ENCODE results near the gene WDR37. TPM values are rescaled to one million over a fixed set of nuclear protein-coding genes. Genes with fewer than 3 reads are reported as not detected.

The WDR37 gene
- total and polyA plus RNA-seq, 12 donors: 15.8 to 32.7 (median 23.3) TPM

DNA sequence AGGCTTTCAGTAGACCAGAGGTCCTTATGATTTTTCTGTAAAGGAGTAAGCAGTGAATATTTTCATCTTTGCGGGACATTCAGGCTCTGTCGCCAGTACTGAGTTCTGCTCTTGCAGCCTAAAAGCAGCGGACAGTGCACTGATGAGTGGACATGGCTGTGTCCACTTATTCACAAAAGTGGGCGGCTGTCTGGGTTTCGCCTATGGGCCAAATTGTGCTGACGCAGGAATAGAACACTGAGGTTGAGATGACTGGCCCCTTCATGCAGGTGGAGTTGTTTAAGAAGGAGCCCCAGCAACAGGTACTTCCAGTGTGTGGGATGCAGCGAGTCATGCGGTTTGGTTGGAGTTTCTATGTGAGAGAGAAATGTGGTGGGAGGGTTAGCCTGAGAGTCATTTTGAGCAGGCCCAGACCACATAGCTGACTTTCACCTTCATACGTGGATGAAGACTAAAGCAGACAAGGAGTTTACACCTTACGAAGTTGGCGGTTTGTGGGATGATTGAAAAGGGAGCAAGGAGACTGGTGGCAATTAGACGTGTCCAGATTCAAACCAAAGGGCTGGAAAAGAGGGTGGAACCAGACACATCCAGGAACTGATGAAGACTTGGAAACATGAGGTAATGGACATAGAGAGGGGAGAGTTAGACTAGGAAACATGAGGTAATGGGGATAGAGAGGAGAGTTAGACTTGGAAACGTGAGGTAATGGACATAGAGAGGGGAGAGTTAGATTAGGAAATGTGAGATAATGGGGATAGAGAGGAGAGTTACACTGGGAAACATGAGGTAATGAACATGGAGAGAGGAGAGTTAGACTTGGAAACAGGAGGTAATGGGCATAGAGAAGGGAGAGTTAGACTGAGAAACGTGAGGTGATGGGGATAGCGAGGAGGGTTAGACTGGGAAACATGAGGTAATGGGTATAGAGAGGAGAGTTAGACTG is 38.2 kb downstream of the WDR37 start:
- Histone ChIP-seq H3K9me3 (replicated peaks in 1 of 3) (no peaks in the 10 kb centered on the region), H3K27me3 (no peaks in the 10 kb centered on the region), H3K36me3 (replicated peaks in 1 of 2) (peaks cover 0 to 81% of the 10 kb centered on the region in 2 donors), H3K4me3 (no peak overlapping the region), H3K4me1 (replicated peaks in 1 of 2) (no peaks in the 10 kb centered on the region), H3K27ac (no peak overlapping the region)
- WGBS, 4 donors: 95 to 97% (median 96%) methylated on average over 14 to 15 of the region's 15 CpGs
- peak in 1 of 7 donors; percentile 37 for DNase-seq
- TF ChIP-seq CTCF (IDR thresholded peaks at IDR 0.05): no peak
- TF ChIP-seq POLR2A (IDR thresholded peaks at IDR 0.05): no peak
- intact Hi-C loops (cut with DNase I): no loop called here

DNA sequence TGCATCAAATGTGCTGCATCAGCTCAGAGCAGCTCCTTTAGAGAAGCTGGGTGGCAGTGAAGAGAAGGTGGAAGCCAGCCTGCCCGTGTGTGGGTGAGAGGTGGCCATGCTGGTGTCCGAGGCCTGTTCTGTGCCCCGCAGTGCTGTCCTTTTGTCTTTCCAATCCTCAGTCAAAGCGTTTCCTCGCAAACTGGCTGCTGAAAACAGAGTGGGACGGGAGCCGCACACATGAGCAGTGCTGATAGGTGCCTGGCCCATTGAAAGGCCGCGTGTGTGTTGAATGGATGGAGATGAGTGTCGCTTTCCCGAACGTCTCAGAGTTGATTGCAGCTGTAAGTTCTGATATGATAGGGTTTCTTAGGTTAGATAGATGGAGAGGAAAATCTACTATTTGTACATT is 39.3 kb downstream of the WDR37 start:
- no peak overlapping the region for H3K4me3 ChIP-seq
- TF ChIP-seq CTCF (IDR thresholded peaks at IDR 0.05) (no peak), POLR2A (IDR thresholded peaks at IDR 0.05) (no peak)

GRCh38 chr10:1096287-1096889 is 40.2 kb downstream of the WDR37 start:
- Histone ChIP-seq H3K4me3 (no peak overlapping the region), H3K36me3 (replicated peaks in 1 of 2) (peaks cover 0 to 75% of the 10 kb centered on the region in 2 donors), H3K27ac (no peak overlapping the region), H3K4me1 (replicated peaks in 1 of 2) (no peaks in the 10 kb centered on the region), H3K9me3 (replicated peaks in 1 of 3) (no peaks in the 10 kb centered on the region), H3K27me3 (no peaks in the 10 kb centered on the region)
- 92 to 96% (median 94%) methylated on average over 27 of the region's 27 CpGs for WGBS, 4 donors
- peak in 1 of 7 donors; percentile 45 for DNase-seq
- intact Hi-C loops (cut with DNase I): no loop called here
- TF ChIP-seq POLR2A (IDR thresholded peaks at IDR 0.05): no peak
- no peak for TF ChIP-seq CTCF (IDR thresholded peaks at IDR 0.05)

More for the DNA sequence above, 39.3 kb downstream of the WDR37 start:
- no peaks in the 10 kb centered on the region for H3K27me3 ChIP-seq
- 88 to 95% (median 92%) methylated on average over 12 of the region's 12 CpGs for WGBS, 4 donors
- H3K27ac ChIP-seq: no peak overlapping the region
- no peaks in the 10 kb centered on the region for H3K4me1 ChIP-seq (replicated peaks in 1 of 2)
- DNase-seq: peak in 1 of 7 donors; percentile 43
- intact Hi-C loops (cut with DNase I): no loop called here
- peaks cover 0 to 75% of the 10 kb centered on the region in 2 donors for H3K36me3 ChIP-seq (replicated peaks in 1 of 2)
- no peaks in the 10 kb centered on the region for H3K9me3 ChIP-seq (replicated peaks in 1 of 3)

GRCh38 chr10:1097436-1097835 is 41.3 kb downstream of the WDR37 start:
- TF ChIP-seq POLR2A (IDR thresholded peaks at IDR 0.05): no peak
- TF ChIP-seq CTCF (IDR thresholded peaks at IDR 0.05): no peak
- intact Hi-C loops (cut with DNase I): no loop called here
- H3K9me3 ChIP-seq (replicated peaks in 1 of 3): no peaks in the 10 kb centered on the region
- H3K27me3 ChIP-seq: no peaks in the 10 kb centered on the region
- H3K27ac ChIP-seq: no peak overlapping the region
- H3K36me3 ChIP-seq (replicated peaks in 1 of 2): peaks cover 0 to 77% of the 10 kb centered on the region in 2 donors
- H3K4me1 ChIP-seq (replicated peaks in 1 of 2): no peaks in the 10 kb centered on the region
- peak in 1 of 7 donors; percentile 41 for DNase-seq
- 88 to 98% (median 96%) methylated on average over 5 to 6 of the region's 6 CpGs for WGBS, 4 donors
- H3K4me3 ChIP-seq: no peak overlapping the region
